HG02588 (cell line): Measurements from ENCODE around the gene NEK5.
"Not testable (repeated sequence)": the region's sequence is repeated elsewhere in the genome, so short reads cannot be mapped to it uniquely, and the experiment has no call there.

ENCODE experiments used
- ATAC-seq: cut with Tn5 transposase; IDR thresholded peaks from one replicate; pipeline ENCODE4 v1.9.1; 2021; ENCODE audit warnings: mild to moderate bottlenecking, moderate library complexity; ENCODE audit not compliant: unreplicated experiment

The NEK5 gene

GRCh38 chr13:52082601-52083000 lies 46.3 kb downstream of the NEK5 start:
- ATAC-seq = no peak

GRCh38 chr13:52079891-52080290 lies 49.0 kb downstream of the NEK5 start:
- not testable (repeated sequence) for ATAC-seq

GRCh38 chr13:52070929-52071523 lies 57.8 kb downstream of the NEK5 start:
- no peak for ATAC-seq

- ATAC-seq = no peak
Observed at GRCh38 chr13:52067237-52067636, 61.6 kb downstream of the NEK5 start.

- ATAC-seq = no peak
Observed at GRCh38 chr13:52061587-52061986, 67.3 kb downstream of the NEK5 start.

GRCh38 chr13:52061064-52061463 lies 67.8 kb downstream of the NEK5 start:
- not testable (repeated sequence) for ATAC-seq

GRCh38 chr13:52053460-52053859 lies 75.4 kb downstream of the NEK5 start:
- ATAC-seq = no peak

- ATAC-seq = no peak
Observed at GRCh38 chr13:52051400-52051799, 77.5 kb downstream of the NEK5 start.

- no peak for ATAC-seq
Observed at GRCh38 chr13:52048516-52048915, 80.4 kb downstream of the NEK5 start.

GRCh38 chr13:52047463-52047862 lies 81.4 kb downstream of the NEK5 start:
- ATAC-seq = no peak

GRCh38 chr13:52043675-52044074 lies 85.2 kb downstream of the NEK5 start:
- no peak for ATAC-seq

- no peak for ATAC-seq
Observed at GRCh38 chr13:52036037-52036436, 92.8 kb downstream of the NEK5 start.

GRCh38 chr13:52034616-52035226 lies 94.2 kb downstream of the NEK5 start:
- ATAC-seq = no peak

GRCh38 chr13:52033039-52033438 lies 95.8 kb downstream of the NEK5 start:
- no peak for ATAC-seq

- not testable (repeated sequence) for ATAC-seq
Observed at GRCh38 chr13:52030401-52030800, 98.5 kb downstream of the NEK5 start.

GRCh38 chr13:52029569-52029968 lies 99.3 kb downstream of the NEK5 start:
- ATAC-seq = no peak

- ATAC-seq = no peak
Observed at GRCh38 chr13:52027832-52028231, 101.0 kb downstream of the NEK5 start.

- no peak for ATAC-seq
Observed at GRCh38 chr13:52026246-52026626, 102.6 kb downstream of the NEK5 start.

GRCh38 chr13:52025475-52026245 lies 103.2 kb downstream of the NEK5 start:
- ATAC-seq = no peak

- no peak for ATAC-seq
Observed at GRCh38 chr13:52024481-52024880, 104.4 kb downstream of the NEK5 start, which contains the start of gene UTP14C. UTP14C (plus strand) TSS chr13:52024691; CDS start chr13:52028805, 4,114 bp downstream.

GRCh38 chr13:52022356-52022755 lies 106.5 kb downstream of the NEK5 start:
- no peak for ATAC-seq

- no peak for ATAC-seq
Observed at GRCh38 chr13:52020191-52020590, 108.7 kb downstream of the NEK5 start.
